ENCODE results near the gene CLOCK.

- no peak for TF ChIP-seq CTCF (conservative IDR thresholded peaks at IDR 0.05)
- TF ChIP-seq EZH2 (IDR thresholded peaks at IDR 0.05; ENCODE audit: low read depth), result no peak
Measured at GRCh38 chr4:55438314-55438713, 108.4 kb downstream of the CLOCK start.
